ENCODE measurements around the gene NMNAT2. TPM values are rescaled to one million over a fixed set of nuclear protein-coding genes. Genes with fewer than 3 reads are reported as not detected.
"Not testable (repeated sequence)": the region's sequence is repeated elsewhere in the genome, so short reads cannot be mapped to it uniquely, and the experiment has no call there.

NMNAT2 gene
- total and polyA plus RNA-seq, 2 experiments from 2014 or later: 0.12 TPM; not detected in 1

GRCh38 chr1:183432548-183432875 is 14.3 kb upstream of the NMNAT2 start:
- Histone ChIP-seq H3K4me1 (ENCODE audit: low read depth) (peaks cover 12% of the 10 kb centered on the region), H3K27me3 (no peaks in the 10 kb centered on the region), H3K36me3 (no peaks in the 10 kb centered on the region), H3K27ac (no peak overlapping the region), H3K4me3 (no peak overlapping the region), H3K9me3 (ENCODE audit: low read depth) (no peaks in the 10 kb centered on the region)
- TF ChIP-seq CTCF (IDR thresholded peaks at IDR 0.05; ENCODE audit: low read depth, low read length): no peak
- DNase-seq (ENCODE audit: low read depth in 1 of 2, low spot score in 1 of 2): no peak

GRCh38 chr1:183431840-183432547 is 13.8 kb upstream of the NMNAT2 start:
- no peaks in the 10 kb centered on the region for H3K36me3 ChIP-seq
- no peak overlapping the region for H3K27ac ChIP-seq
- no peaks in the 10 kb centered on the region for H3K9me3 ChIP-seq (ENCODE audit: low read depth)
- no peak for TF ChIP-seq CTCF (IDR thresholded peaks at IDR 0.05; ENCODE audit: low read depth, low read length)
- H3K4me3 ChIP-seq: no peak overlapping the region
- no peaks in the 10 kb centered on the region for H3K27me3 ChIP-seq
- DNase-seq (ENCODE audit: low read depth in 1 of 2, low spot score in 1 of 2): no peak
- peaks cover 12% of the 10 kb centered on the region for H3K4me1 ChIP-seq (ENCODE audit: low read depth)

- not testable (repeated sequence) for H3K9me3 ChIP-seq (ENCODE audit: low read depth); H3K27me3 ChIP-seq; H3K27ac ChIP-seq; H3K36me3 ChIP-seq; DNase-seq (ENCODE audit: low read depth in 1 of 2, low spot score in 1 of 2); H3K4me1 ChIP-seq (ENCODE audit: low read depth); H3K4me3 ChIP-seq
Observed at GRCh38 chr1:183427591-183427990, 9.4 kb upstream of the NMNAT2 start.

GRCh38 chr1:183424691-183425090 is 6.5 kb upstream of the NMNAT2 start:
- Histone ChIP-seq H3K4me1 (ENCODE audit: low read depth) (no peaks in the 10 kb centered on the region), H3K27ac (no peak overlapping the region), H3K9me3 (ENCODE audit: low read depth) (no peaks in the 10 kb centered on the region), H3K27me3 (peaks cover 3% of the 10 kb centered on the region), H3K36me3 (no peaks in the 10 kb centered on the region), H3K4me3 (no peak overlapping the region)
- no peak for TF ChIP-seq CTCF (IDR thresholded peaks at IDR 0.05; ENCODE audit: low read depth, low read length)
- DNase-seq (ENCODE audit: low read depth in 1 of 2, low spot score in 1 of 2): no peak

GRCh38 chr1:183423541-183423940 is 5.4 kb upstream of the NMNAT2 start:
- Histone ChIP-seq H3K9me3 (ENCODE audit: low read depth) (no peaks in the 10 kb centered on the region), H3K4me3 (no peak overlapping the region), H3K27me3 (peaks cover 14% of the 10 kb centered on the region), H3K27ac (no peak overlapping the region), H3K36me3 (no peaks in the 10 kb centered on the region), H3K4me1 (ENCODE audit: low read depth) (no peaks in the 10 kb centered on the region)
- DNase-seq (ENCODE audit: low read depth in 1 of 2, low spot score in 1 of 2): no peak
- TF ChIP-seq CTCF (IDR thresholded peaks at IDR 0.05; ENCODE audit: low read depth, low read length): no peak

- DNase-seq (ENCODE audit: low read depth in 1 of 2, low spot score in 1 of 2): no peak
- TF ChIP-seq CTCF (IDR thresholded peaks at IDR 0.05; ENCODE audit: low read depth, low read length): no peak
- Histone ChIP-seq H3K36me3 (no peaks in the 10 kb centered on the region), H3K4me3 (no peak overlapping the region), H3K27ac (no peak overlapping the region), H3K9me3 (ENCODE audit: low read depth) (no peaks in the 10 kb centered on the region), H3K27me3 (peaks cover 52% of the 10 kb centered on the region), H3K4me1 (ENCODE audit: low read depth) (peaks cover 8% of the 10 kb centered on the region)
Observed at GRCh38 chr1:183419399-183419798, 1.2 kb upstream of the NMNAT2 start.

Measured in cardiac muscle cell (in vitro differentiated cells and primary cell).